ENCODE measurements around the gene CTBP2. TPM values are rescaled to one million over a fixed set of nuclear protein-coding genes. Genes with fewer than 3 reads are reported as not detected.

Gene CTBP2
- total RNA-seq, 2 donors from 2014 or later = 32.0 to 49.0 TPM

- H3K27me3 ChIP-seq = no peaks in the 10 kb centered on the region
- peak; percentile 10 for ATAC-seq
- no peak for TF ChIP-seq POLR2A (IDR thresholded peaks at IDR 0.05)
- TF ChIP-seq CTCF (IDR thresholded peaks at IDR 0.05) = no peak
- H3K4me3 ChIP-seq = no peak overlapping the region
- peak overlapping the region; percentile 61 to 99 (median 84) for H3K27ac ChIP-seq
- H3K4me1 ChIP-seq = peaks cover 57% of the 10 kb centered on the region
- DNase-seq = peak in 1 of 4 donors; percentile 21
- intact Hi-C loops (cut with DNase I) = no loop called here
- H3K9me3 ChIP-seq = no peaks in the 10 kb centered on the region
- WGBS, 2 donors = 11 to 13% methylated on average over 12 of the region's 12 CpGs
- no peaks in the 10 kb centered on the region for H3K36me3 ChIP-seq (replicated peaks in 1 of 2; ENCODE audit: insufficient read depth in 1 of 2, low read depth in 2 of 2)
These were observed 16.2 kb downstream of the CTBP2 start for GRCh38 chr10:125144206-125144605.

GRCh38 chr10:125142946-125143345 is 17.4 kb downstream of the CTBP2 start:
- ATAC-seq (no peak), DNase-seq (no peak)
- Histone ChIP-seq H3K4me3 (no peak overlapping the region), H3K4me1 (peaks cover 56% of the 10 kb centered on the region), H3K27ac (no peak overlapping the region), H3K27me3 (no peaks in the 10 kb centered on the region), H3K36me3 (replicated peaks in 1 of 2; ENCODE audit: insufficient read depth in 1 of 2, low read depth in 2 of 2) (no peaks in the 10 kb centered on the region), H3K9me3 (no peaks in the 10 kb centered on the region)
- TF ChIP-seq CTCF (IDR thresholded peaks at IDR 0.05) = no peak
- TF ChIP-seq POLR2A (IDR thresholded peaks at IDR 0.05) = no peak
- 76% methylated on average over 8 of the region's 9 CpGs for WGBS, 2 donors
- intact Hi-C loops (cut with DNase I) = no loop called here

GRCh38 chr10:125141860-125142484 is 18.4 kb downstream of the CTBP2 start:
- WGBS, 2 donors = 86 to 96% methylated on average over 4 to 12 of the region's 12 CpGs
- no peak overlapping the region for H3K27ac ChIP-seq
- peaks cover 56% of the 10 kb centered on the region for H3K4me1 ChIP-seq

GRCh38 chr10:125141150-125141859 is 19.1 kb downstream of the CTBP2 start:
- WGBS, 2 donors = 76 to 81% methylated on average over 8 to 16 of the region's 16 CpGs
- Histone ChIP-seq H3K9me3 (no peaks in the 10 kb centered on the region), H3K36me3 (replicated peaks in 1 of 2; ENCODE audit: insufficient read depth in 1 of 2, low read depth in 2 of 2) (no peaks in the 10 kb centered on the region), H3K27ac (no peak overlapping the region), H3K4me3 (no peak overlapping the region), H3K27me3 (no peaks in the 10 kb centered on the region), H3K4me1 (peaks cover 51% of the 10 kb centered on the region)
- no peak for ATAC-seq
- intact Hi-C loops (cut with DNase I) = no loop called here
- TF ChIP-seq CTCF (IDR thresholded peaks at IDR 0.05) (no peak), POLR2A (IDR thresholded peaks at IDR 0.05) (no peak)
- DNase-seq = no peak

More at GRCh38 chr10:125141860-125142484, 18.4 kb downstream of the CTBP2 start:
- intact Hi-C loops (cut with DNase I) = no loop called here
- TF ChIP-seq POLR2A (IDR thresholded peaks at IDR 0.05) (no peak), CTCF (IDR thresholded peaks at IDR 0.05) (no peak)
- Histone ChIP-seq H3K36me3 (replicated peaks in 1 of 2; ENCODE audit: insufficient read depth in 1 of 2, low read depth in 2 of 2) (no peaks in the 10 kb centered on the region), H3K9me3 (no peaks in the 10 kb centered on the region), H3K4me3 (no peak overlapping the region), H3K27me3 (no peaks in the 10 kb centered on the region)
- DNase-seq = peak in 1 of 4 donors; percentile 22
- ATAC-seq = no peak
